Breast epithelium (tissue), 4 donors: ENCODE measurements around the gene TRIM28. TPM values are rescaled to one million over a fixed set of nuclear protein-coding genes. Genes with fewer than 3 reads are reported as not detected.

Experiments used
- DNase-seq, 2 donors: peaks; one replicate each; pipeline ENCODE4 v3.0.0-alpha.2; 2019; ENCODE audit warnings: low spot score in 2 of 2
- H3K27ac ChIP-seq, 2 donors: fragments of 200-600 bp; sonication (generic) in 1 of 2; one replicate each; pipeline ENCODE4 v1.5.1; 2016 to 2019; ENCODE audit warnings: mild to moderate bottlenecking in 1 of 2
- H3K27me3 ChIP-seq, 2 donors: fragments of 200-600 bp; sonication (generic) in 1 of 2; one replicate each; pipeline versions ENCODE4 v1.5.1 to v1.6.0; 2017 to 2019; ENCODE audit warnings: control low read depth in 1 of 2, mild to moderate bottlenecking in 1 of 2
- H3K36me3 ChIP-seq: fragments of 200-600 bp; one replicate; pipeline ENCODE4 v1.5.1; 2019
- H3K4me1 ChIP-seq, 2 donors: fragments of 200-600 bp; sonication (generic); one replicate each; pipeline ENCODE4 v1.5.1; 2016 to 2019; ENCODE audit warnings: control low read depth in 1 of 2
- H3K4me3 ChIP-seq, 3 donors: fragments of 200-600 bp; sonication (generic); 1 replicate in 2 of 3; 2 replicates in 1 of 3; pipeline ENCODE4 v1.5.1; 2016 to 2019; ENCODE audit warnings: mild to moderate bottlenecking in 3 of 3, moderate library complexity in 2 of 3
- H3K9me3 ChIP-seq, 2 donors: fragments of 200-600 bp; sonication (generic) in 1 of 2; one replicate each; pipeline ENCODE4 v1.5.1; 2016 to 2019; ENCODE audit warnings: control low read depth in 1 of 2
- CTCF ChIP-seq, 3 donors: fragments of 450-650 bp; IDR thresholded peaks; one replicate each; pipeline ENCODE4 v1.5.1; 2016 to 2017; ENCODE audit warnings: antibody characterized with exemption in 3 of 3, mild to moderate bottlenecking in 3 of 3, moderate library complexity in 3 of 3
- POLR2A ChIP-seq: fragments of 450-650 bp; IDR thresholded peaks from one replicate; pipeline ENCODE4 v1.6.1; 2016; ENCODE audit warnings: antibody characterized with exemption, mild to moderate bottlenecking, moderate library complexity
- POLR2AphosphoS5 ChIP-seq, 3 donors: sonication (generic); formaldehyde crosslinking; IDR thresholded peaks; one replicate each; pipeline ENCODE4 v1.6.1; 2017; ENCODE audit warnings: antibody characterized with exemption in 3 of 3
- intact Hi-C: fragments of 100-400 bp; cut with DNase I; formaldehyde crosslinking; loops from one replicate; pipeline ENCODE4 v1.15.1; 2023; ENCODE audit warnings: low total_unique reads
- total RNA-seq, 3 donors: library from RNA; depleted of rRNA; stranded (reverse); fragments of >200 nt; gene quantifications; one replicate each; pipeline ENCODE4 v1.1.0, GENCODE V29; 2016

TRIM28 gene
- total RNA-seq, 3 donors from 2014 or later = 110 to 190 (median 173) TPM

- peak in 1 of 2 donors; percentile 80 for DNase-seq
- TF ChIP-seq POLR2AphosphoS5 (IDR thresholded peaks at IDR 0.05) = peak in 2 of 3 donors; percentile 15 to 53
- no peak for TF ChIP-seq POLR2A
- peak; percentile 58 to 84 (median 82) for TF ChIP-seq CTCF (IDR thresholded peaks at IDR 0.05)
- Histone ChIP-seq H3K27ac (peak overlapping the region in 1 of 2 donors; percentile 68), H3K9me3 (no peaks in the 10 kb centered on the region), H3K4me1 (no peaks in the 10 kb centered on the region), H3K4me3 (no peak overlapping the region), H3K36me3 (no peaks in the 10 kb centered on the region), H3K27me3 (no peaks in the 10 kb centered on the region)
- intact Hi-C loops = no loop called here
Measured at GRCh38 chr19:58581227-58582141, 37.6 kb downstream of the TRIM28 start.

- Histone ChIP-seq H3K27me3 (no peaks in the 10 kb centered on the region), H3K9me3 (no peaks in the 10 kb centered on the region), H3K36me3 (no peaks in the 10 kb centered on the region), H3K4me3 (no peak overlapping the region), H3K4me1 (no peaks in the 10 kb centered on the region), H3K27ac (no peak overlapping the region)
- intact Hi-C loops = no loop called here
- TF ChIP-seq POLR2A (no peak), POLR2AphosphoS5 (IDR thresholded peaks at IDR 0.05) (no peak), CTCF (IDR thresholded peaks at IDR 0.05) (no peak)
- DNase-seq = peak in 1 of 2 donors; percentile 12
Measured at GRCh38 chr19:58582985-58583384, 39.1 kb downstream of the TRIM28 start.

GRCh38 chr19:58584498-58585441, 40.9 kb downstream of the TRIM28 start:
- Histone ChIP-seq H3K36me3 (no peaks in the 10 kb centered on the region), H3K4me3 (no peak overlapping the region), H3K27ac (no peak overlapping the region), H3K9me3 (no peaks in the 10 kb centered on the region), H3K27me3 (no peaks in the 10 kb centered on the region), H3K4me1 (no peaks in the 10 kb centered on the region)
- DNase-seq = no peak
- intact Hi-C loops = no loop called here
- TF ChIP-seq POLR2A (no peak), CTCF (IDR thresholded peaks at IDR 0.05) (no peak), POLR2AphosphoS5 (IDR thresholded peaks at IDR 0.05) (no peak)

- TF ChIP-seq POLR2AphosphoS5 (IDR thresholded peaks at IDR 0.05) (no peak), POLR2A (no peak)
- Histone ChIP-seq H3K27ac (no peak overlapping the region), H3K27me3 (no peaks in the 10 kb centered on the region), H3K9me3 (no peaks in the 10 kb centered on the region), H3K4me1 (no peaks in the 10 kb centered on the region), H3K36me3 (no peaks in the 10 kb centered on the region), H3K4me3 (no peak overlapping the region)
- no peak for DNase-seq
- intact Hi-C loops = no loop called here
Measured at GRCh38 chr19:58585442-58586132, 41.7 kb downstream of the TRIM28 start.

GRCh38 chr19:58586133-58586765, 42.4 kb downstream of the TRIM28 start:
- H3K4me1 ChIP-seq = no peaks in the 10 kb centered on the region
- H3K36me3 ChIP-seq = no peaks in the 10 kb centered on the region
- H3K4me3 ChIP-seq = no peak overlapping the region
- DNase-seq = peak in 1 of 2 donors; percentile 41
- H3K27me3 ChIP-seq = no peaks in the 10 kb centered on the region
- TF ChIP-seq POLR2AphosphoS5 (IDR thresholded peaks at IDR 0.05) = no peak
- H3K9me3 ChIP-seq = no peaks in the 10 kb centered on the region
- intact Hi-C loops = no loop called here
- H3K27ac ChIP-seq = no peak overlapping the region

Other genes starting within 250 kb of the TRIM28 start
- 10 to 100 TPM; 44.3 to 72.7 (median 60.0) TPM for gene ERVK3-1, start 238.7 kb upstream of the TRIM28 start, total RNA-seq
- 1 to 10 TPM; 2.6 to 3.8 (median 3.6) TPM for gene ZSCAN22, start 217.1 kb upstream of the TRIM28 start, total RNA-seq
- 10 to 100 TPM; 40.6 to 42.7 (median 42.6) TPM for gene A1BG, start 190.6 kb upstream of the TRIM28 start, total RNA-seq
- gene ZNF497, start 181.3 kb upstream of the TRIM28 start, total RNA-seq = 1 to 10 TPM in 2 of 3 donors, under 1 TPM in 1; 0.80 to 5.3 (median 3.6) TPM
- gene ZNF837, start 163.0 kb upstream of the TRIM28 start, total RNA-seq = 1 to 10 TPM; 1.3 to 6.6 (median 2.3) TPM
- 1,000 to 10,000 TPM; 1,794 to 2,659 (median 2,022) TPM for gene RPS5, start 156.8 kb upstream of the TRIM28 start, total RNA-seq
- gene RNF225, start 148.4 kb upstream of the TRIM28 start, total RNA-seq = 1 to 10 TPM in 1 of 3 donors, not detected in 2; 2.9 TPM
- gene ZNF584, start 135.4 kb upstream of the TRIM28 start, total RNA-seq = 10 to 100 TPM; 13.6 to 16.1 (median 15.8) TPM
- 10 to 100 TPM in 1 of 3 donors, 1 to 10 TPM in 2; 3.5 to 13.3 (median 6.2) TPM for gene ZNF132, start 103.9 kb upstream of the TRIM28 start, total RNA-seq
- gene ZNF324B, start 92.4 kb upstream of the TRIM28 start, total RNA-seq = 1 to 10 TPM; 6.1 to 9.1 (median 7.2) TPM
- 10 to 100 TPM in 2 of 3 donors, 1 to 10 TPM in 1; 9.0 to 30.9 (median 24.3) TPM for gene ZNF324, start 77.0 kb upstream of the TRIM28 start, total RNA-seq
- 10 to 100 TPM; 10.2 to 23.4 (median 20.0) TPM for gene ZNF446, start 67.7 kb upstream of the TRIM28 start, total RNA-seq
- gene SLC27A5, start 32.1 kb upstream of the TRIM28 start, total RNA-seq = 10 to 100 TPM in 2 of 3 donors, 1 to 10 TPM in 1; 4.7 to 18.0 (median 10.7) TPM
- gene ZBTB45, start 24.3 kb upstream of the TRIM28 start, total RNA-seq = 1 to 10 TPM; 8.2 to 9.2 (median 8.6) TPM
- gene CHMP2A, start 11.0 kb downstream of the TRIM28 start, total RNA-seq = 100 to 1,000 TPM in 1 of 3 donors, 10 to 100 TPM in 2; 74.6 to 157 (median 92.8) TPM
- 10 to 100 TPM; 19.0 to 21.3 (median 19.3) TPM for gene UBE2M, start 14.5 kb downstream of the TRIM28 start, total RNA-seq
- gene MZF1, start 29.3 kb downstream of the TRIM28 start, total RNA-seq = 10 to 100 TPM; 18.7 to 43.0 (median 30.2) TPM